Activated T-cell treated with anti-CD3 and anti-CD28 coated beads for 24 hours (primary cell): Measurements from ENCODE around the gene PRR14L.

Source experiments
- DNase-seq: peaks from one replicate; pipeline ENCODE4 v3.0.0-alpha.2; 2020; ENCODE audit warnings: low read depth

PRR14L gene

GRCh38 chr22:31639436-31640039 is 110.4 kb downstream of the PRR14L start:
- DNase-seq: no peak

- DNase-seq: no peak
Observed at GRCh38 chr22:31637891-31638618, 111.9 kb downstream of the PRR14L start.

- DNase-seq: no peak
Observed at GRCh38 chr22:31637447-31637890, 112.5 kb downstream of the PRR14L start.

GRCh38 chr22:31635638-31636306 is 114.2 kb downstream of the PRR14L start:
- no peak for DNase-seq

GRCh38 chr22:31631436-31631835 is 118.5 kb downstream of the PRR14L start:
- DNase-seq: no peak
